SH-SY5Y (cell line): Measurements from ENCODE around the gene MGAT5.

Experiments
- GATA2 ChIP-seq: IDR thresholded peaks from 2 replicates; pipeline ENCODE4 v1.6.1; 2011; ENCODE audit warnings: mild to moderate bottlenecking, low read depth, low read length
- GATA3 ChIP-seq: IDR thresholded peaks from 2 replicates; pipeline ENCODE4 v1.6.1; 2011; ENCODE audit warnings: low read depth, mild to moderate bottlenecking, low read length, moderate library complexity

GRCh38 chr2:134250840-134251461 is 2.9 kb upstream of the MGAT5 start:
- TF ChIP-seq GATA2 (no peak), GATA3 (no peak)
